ENCODE data around the gene CEP44. TPM values are rescaled to one million over a fixed set of nuclear protein-coding genes. Genes with fewer than 3 reads are reported as not detected.
"Not testable (repeated sequence)": the region's sequence is repeated elsewhere in the genome, so short reads cannot be mapped to it uniquely, and the experiment has no call there.

CEP44 gene
- polyA plus RNA-seq, 1 donor from 2014 or later = 9.9 TPM

DNA sequence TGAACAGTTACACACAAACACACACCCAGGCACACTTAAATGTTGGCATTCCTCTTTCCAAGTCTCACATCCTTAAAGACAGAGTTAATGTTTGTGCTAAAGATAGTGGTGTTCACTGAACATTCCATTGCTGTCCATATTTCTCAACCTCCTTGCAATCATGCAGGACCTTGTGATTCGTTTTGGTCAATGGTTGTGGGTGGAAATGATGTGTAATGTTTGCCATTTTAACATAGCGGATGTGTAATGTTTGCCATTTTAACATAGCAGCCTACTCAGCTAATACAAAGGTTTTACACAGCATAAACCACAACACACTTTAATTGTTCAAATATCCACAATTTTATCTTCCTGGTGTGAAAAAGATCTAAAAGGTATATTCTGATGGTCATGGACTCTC is 93.9 kb downstream of the CEP44 start:
- H3K4me1 Mint-ChIP-seq = no peaks in the 10 kb centered on the region
- peak overlapping the region in 1 of 3 donors; percentile 73 for H3K27ac Mint-ChIP-seq
- H3K4me3 Mint-ChIP-seq = no peak overlapping the region
- no peaks in the 10 kb centered on the region for H3K27me3 Mint-ChIP-seq
- H3K36me3 Mint-ChIP-seq = no peaks in the 10 kb centered on the region
- H3K9me3 Mint-ChIP-seq = no peaks in the 10 kb centered on the region

DNA sequence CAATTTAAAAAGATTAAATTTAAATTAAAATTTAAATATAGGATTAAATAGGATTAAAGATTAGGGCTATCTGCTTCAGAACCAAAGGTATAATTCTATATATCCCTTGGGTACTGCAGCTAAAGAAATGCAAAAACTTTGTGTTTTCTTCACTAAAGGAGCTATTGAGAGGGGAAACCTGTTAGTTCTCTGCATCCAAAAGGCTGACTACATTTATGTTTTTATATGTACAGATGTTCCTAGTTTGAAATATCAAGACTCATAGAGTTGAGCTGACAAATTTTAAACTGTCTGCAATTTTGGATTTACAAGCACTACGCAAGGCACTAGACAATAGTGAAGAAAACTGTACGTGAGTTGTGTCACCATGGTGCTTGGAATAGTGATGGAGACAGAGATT is 95.2 kb downstream of the CEP44 start:
- Mint-ChIP-seq H3K36me3 (no peaks in the 10 kb centered on the region), H3K9me3 (no peaks in the 10 kb centered on the region)

DNA sequence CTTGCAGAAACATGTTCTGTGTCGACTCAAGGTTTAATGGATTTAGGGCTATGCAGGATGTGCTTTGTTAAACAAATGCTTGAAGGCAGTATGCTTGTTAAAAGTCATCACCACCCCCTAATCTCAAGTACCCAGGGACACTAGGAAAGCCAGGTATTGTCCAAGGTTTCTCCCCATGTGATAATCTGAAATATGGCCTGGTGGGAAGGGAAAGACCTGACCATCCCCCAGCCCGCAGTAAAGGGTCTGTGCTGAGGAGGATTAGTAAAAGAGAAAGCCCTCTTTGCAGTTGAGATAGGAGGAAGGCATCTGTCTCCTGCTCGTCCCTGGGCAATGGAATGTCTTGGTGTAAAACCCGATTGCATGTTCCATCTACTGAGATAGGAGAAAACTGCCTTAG is 96.5 kb downstream of the CEP44 start:
- H3K27ac Mint-ChIP-seq, H3K4me1 Mint-ChIP-seq, H3K27me3 Mint-ChIP-seq, H3K4me3 Mint-ChIP-seq, H3K9me3 Mint-ChIP-seq, H3K36me3 Mint-ChIP-seq: not testable (repeated sequence)

More for the DNA sequence above, 95.2 kb downstream of the CEP44 start:
- no peaks in the 10 kb centered on the region for H3K4me1 Mint-ChIP-seq
- no peak overlapping the region for H3K4me3 Mint-ChIP-seq
- H3K27me3 Mint-ChIP-seq = no peaks in the 10 kb centered on the region
- H3K27ac Mint-ChIP-seq = no peak overlapping the region

DNA sequence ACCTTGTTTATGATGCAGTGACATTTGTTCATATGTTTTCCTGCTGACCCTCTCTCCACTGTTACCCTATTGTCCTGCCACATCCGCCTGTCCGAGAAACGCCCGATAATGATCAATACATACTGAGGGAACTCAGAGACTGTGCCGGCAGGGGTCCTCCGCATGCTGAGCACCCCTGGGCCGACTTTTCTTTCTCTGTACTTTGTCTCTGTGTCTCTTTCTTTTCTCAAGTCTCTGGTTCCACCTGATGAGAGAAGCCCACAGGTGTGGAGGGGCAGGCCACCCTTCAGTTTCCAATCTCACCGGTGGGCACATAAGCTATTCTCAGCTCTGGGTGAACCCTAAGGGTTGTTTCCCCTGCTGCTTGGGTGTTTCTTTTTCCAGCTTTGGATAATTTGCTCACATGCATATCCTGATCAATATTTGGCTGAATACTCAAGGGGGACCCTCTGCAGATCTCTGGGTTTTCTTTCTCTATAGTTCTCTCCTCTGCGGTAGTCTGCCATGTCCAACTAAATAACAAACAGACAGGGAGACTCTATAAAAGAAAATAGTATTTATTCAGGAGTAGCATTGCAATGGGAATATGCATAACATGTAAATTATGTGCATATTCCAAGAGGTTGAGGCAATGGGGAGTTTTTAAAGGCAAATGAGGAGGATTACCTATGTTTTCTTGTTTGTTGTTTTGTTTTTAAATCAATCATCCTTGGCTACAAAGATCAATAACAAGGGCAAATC is 97.2 kb downstream of the CEP44 start:
- H3K4me1 Mint-ChIP-seq = no peaks in the 10 kb centered on the region
- H3K4me3 Mint-ChIP-seq = no peak overlapping the region
- no peaks in the 10 kb centered on the region for H3K36me3 Mint-ChIP-seq
- H3K27me3 Mint-ChIP-seq = no peaks in the 10 kb centered on the region
- peaks cover 0 to 3% (median 0%) of the 10 kb centered on the region in 3 donors for H3K9me3 Mint-ChIP-seq
- H3K27ac Mint-ChIP-seq = no peak overlapping the region

GRCh38 chr4:174381440-174381800 is 97.7 kb downstream of the CEP44 start:
- Mint-ChIP-seq H3K27ac (no peak overlapping the region), H3K36me3 (no peaks in the 10 kb centered on the region), H3K4me3 (no peak overlapping the region), H3K9me3 (peaks cover 0 to 3% (median 0%) of the 10 kb centered on the region in 3 donors), H3K27me3 (no peaks in the 10 kb centered on the region), H3K4me1 (no peaks in the 10 kb centered on the region)

Other genes starting within 250 kb of the CEP44 start
- gene FBXO8, start 244 bp upstream of the CEP44 start, polyA plus RNA-seq = 16.0 TPM
- gene HPGD, start 238.6 kb downstream of the CEP44 start, polyA plus RNA-seq = 2.3 TPM